ENCODE data around the gene MROH8.
"Not testable (repeated sequence)": the region's sequence is repeated elsewhere in the genome, so short reads cannot be mapped to it uniquely, and the experiment has no call there.

Gene MROH8

GRCh38 chr20:37090407-37090806 lies 88.9 kb downstream of the MROH8 start:
- no peak for DNase-seq (ENCODE audit: low spot score)

- peak; percentile 13 for DNase-seq (ENCODE audit: low spot score)
Measured at GRCh38 chr20:37081717-37082289, 97.5 kb downstream of the MROH8 start.

GRCh38 chr20:37077009-37077408 lies 102.3 kb downstream of the MROH8 start:
- DNase-seq (ENCODE audit: low spot score): no peak

- DNase-seq (ENCODE audit: low spot score): no peak
Measured at GRCh38 chr20:37075932-37076685, 103.2 kb downstream of the MROH8 start.

- DNase-seq (ENCODE audit: low spot score): no peak
Measured at GRCh38 chr20:37072293-37073196, 106.8 kb downstream of the MROH8 start.

- DNase-seq (ENCODE audit: low spot score): no peak
Measured at GRCh38 chr20:37071481-37071911, 107.9 kb downstream of the MROH8 start.

- not testable (repeated sequence) for DNase-seq (ENCODE audit: low spot score)
Measured at GRCh38 chr20:37069563-37069962, 109.8 kb downstream of the MROH8 start.

- no peak for DNase-seq (ENCODE audit: low spot score)
Measured at GRCh38 chr20:37066168-37066567, 113.2 kb downstream of the MROH8 start.

- no peak for DNase-seq (ENCODE audit: low spot score)
Measured at GRCh38 chr20:37055276-37055675, 124.1 kb downstream of the MROH8 start.

- no peak for DNase-seq (ENCODE audit: low spot score)
Measured at GRCh38 chr20:37053230-37053950, 126.0 kb downstream of the MROH8 start.
